K562 (cell line): Measurements from ENCODE around the gene GIGYF2. TPM values are rescaled to one million over a fixed set of nuclear protein-coding genes. Genes with fewer than 3 reads are reported as not detected.

Experiments used
- ATAC-seq: fragments of 200-7000 bp; cut with Tn5 transposase; 3 replicates; pipeline ENCODE4 v1.9.1; 2020; ENCODE audit warnings: moderate library complexity
- BruUV-seq: library from RNA; stranded (reverse); fragments of 400-500 nt; replicated peaks from 2 replicates; lab custom pipeline; 2021; lab: Mats Ljungman, UMichigan
- CTCF ChIA-PET: fragments of 300-600 bp; formaldehyde crosslinking; extraction: SDS; loops from one replicate; lab custom pipeline; 2021; ENCODE audit warnings: low intra/inter-chr PET ratio; lab: Yijun Ruan, JAX
- POLR2A ChIA-PET: fragments of 300-600, 350-650 bp; sonication (Branson Sonifier 250); formaldehyde crosslinking; extraction: SDS; loops from one replicate; lab custom pipeline; 2021; ENCODE audit warnings: antibody characterized with exemption, inconsistent platforms; lab: Yijun Ruan, JAX
- DNase-seq, 4 experiments: peaks; one replicate each; pipeline versions ENCODE4 v3.0.0 to v3.0.0-alpha.2; 2011 to 2018; ENCODE audit warnings: low spot score in 3 of 4, mixed read lengths in 3 of 4; ENCODE audit errors: extremely low read depth in 1 of 4
- FAIRE-seq: peaks from 2 replicates; lab custom pipeline; 2011; peaks lifted over from hg19 to GRCh38; lab: Jason Lieb, UNC
- H2AFZ ChIP-seq: 2 replicates; pipeline ENCODE4 v1.6.0; 2011; ENCODE audit warnings: low read depth, low read length, control low read depth, inconsistent platforms
- H3K27ac ChIP-seq: fragments of 200-600 bp; 3 replicates; pipeline ENCODE4 v1.8.0; 2011; ENCODE audit warnings: low read depth, mild to moderate bottlenecking, control low read depth, inconsistent platforms, low read length, moderate library complexity, mixed read lengths; ENCODE audit errors: extremely low read depth
- H3K27me3 ChIP-seq, 2 experiments: fragments of 300-600 bp in 1 of 2; 2 replicates in 1 of 2; 3 replicates in 1 of 2; pipeline versions ENCODE4 v1.6.0 to v1.8.0; 2011; ENCODE audit warnings: inconsistent platforms in 2 of 2, low read length in 2 of 2, mild to moderate bottlenecking in 1 of 2, mixed read lengths in 1 of 2, moderate library complexity in 1 of 2; ENCODE audit not compliant: control insufficient read depth in 2 of 2, insufficient read depth in 2 of 2
- H3K36me3 ChIP-seq: fragments of 300-600 bp; 3 replicates; pipeline ENCODE4 v1.8.0; 2011; ENCODE audit warnings: mild to moderate bottlenecking, low read length, inconsistent platforms; ENCODE audit not compliant: control insufficient read depth, insufficient read depth
- H3K4me1 ChIP-seq, 2 experiments: fragments of 200-600 bp in 1 of 2; replicated peaks in 1 of 2; 2 replicates in 1 of 2; 3 replicates in 1 of 2; pipeline versions ENCODE4 v1.5.1 to v1.8.0; 2011; ENCODE audit warnings: inconsistent platforms in 2 of 2, low read length in 2 of 2, mild to moderate bottlenecking in 1 of 2, mixed read lengths in 1 of 2, moderate library complexity in 1 of 2; ENCODE audit not compliant: control insufficient read depth in 2 of 2, insufficient read depth in 2 of 2
- H3K4me2 ChIP-seq: 2 replicates; pipeline ENCODE4 v1.6.1; 2011; ENCODE audit warnings: low read length, control low read depth, inconsistent platforms, mixed read lengths; ENCODE audit not compliant: insufficient read depth
- H3K4me3 ChIP-seq: fragments of 200-600 bp; sonication (generic), shearing (Covaris generic); 2 replicates; pipeline ENCODE4 v1.5.1; 2016; ENCODE audit warnings: control low read depth, inconsistent platforms
- H3K79me2 ChIP-seq: fragments of 200-600 bp; 3 replicates; pipeline ENCODE4 v1.8.0; 2011; ENCODE audit warnings: low read length, inconsistent platforms; ENCODE audit not compliant: control insufficient read depth, insufficient read depth
- H3K9ac ChIP-seq, 2 experiments: 2 replicates each; pipeline versions ENCODE4 v1.6.0 to v1.6.1; 2011; ENCODE audit warnings: low read depth in 2 of 2, low read length in 2 of 2, control low read depth in 1 of 2, inconsistent platforms in 1 of 2, mild to moderate bottlenecking in 1 of 2, mixed read lengths in 1 of 2; ENCODE audit not compliant: insufficient read depth in 1 of 2
- H3K9me1 ChIP-seq: one replicate; pipeline ENCODE4 v1.6.0; 2011; ENCODE audit warnings: inconsistent platforms, mild to moderate bottlenecking, low read length, moderate library complexity; ENCODE audit not compliant: control insufficient read depth, insufficient read depth
- H3K9me3 ChIP-seq: replicated peaks from 2 replicates; pipeline ENCODE4 v1.5.1; 2011; ENCODE audit warnings: low read depth, low read length, inconsistent platforms; ENCODE audit not compliant: control insufficient read depth, insufficient read depth
- H4K20me1 ChIP-seq: replicated peaks from 2 replicates; pipeline ENCODE4 v1.6.1; 2011; ENCODE audit warnings: low read length, inconsistent platforms, mixed read lengths; ENCODE audit not compliant: control insufficient read depth, insufficient read depth
- CSDE1 ChIP-seq, 2 experiments: fragments of 450-650 bp; IDR thresholded peaks; 2 replicates each; pipeline ENCODE4 v1.6.1; 2016; ENCODE audit warnings: mild to moderate bottlenecking in 1 of 2
- GTF2E2 ChIP-seq: fragments of 200-800 bp; sonication (Bioruptor generic); IDR thresholded peaks from 2 replicates; pipeline ENCODE4 v1.6.1; 2016; ENCODE audit warnings: missing genetic modification characterization, missing compliant biosample characterization
- KAT7 ChIP-seq: sonication (generic); formaldehyde crosslinking; IDR thresholded peaks from 2 replicates; pipeline ENCODE4 v1.8.0; 2022; ENCODE audit warnings: missing genetic modification reagents, mild to moderate bottlenecking, borderline replicate concordance
- SUPT5H ChIP-seq: fragments of 450-650 bp; IDR thresholded peaks from 2 replicates; pipeline ENCODE4 v1.6.1; 2016
- TBP ChIP-seq: optimal IDR thresholded peaks from 2 replicates; pipeline ENCODE3; 2011; ENCODE audit warnings: low read depth, low read length, improper control_type of control experiment
- TCF3 ChIP-seq: sonication (generic); formaldehyde crosslinking; IDR thresholded peaks from 2 replicates; pipeline ENCODE4 v1.4.0; 2020; ENCODE audit warnings: mild to moderate bottlenecking, missing genetic modification reagents
- ZNF41 ChIP-seq: fragments of 250-450 bp; sonication (Bioruptor Pico); conservative IDR thresholded peaks from 2 replicates; pipeline ENCODE4 v1.4.0; 2020; ENCODE audit warnings: mild to moderate bottlenecking
- ZNF77 ChIP-seq: fragments of 250-450 bp; sonication (Bioruptor Pico); IDR thresholded peaks from 2 replicates; pipeline ENCODE4 v1.5.0; 2020
- WGBS: fragments of 100-300 bp; shearing (Covaris generic); methylation state at CpG from one replicate; pipeline ENCODE4 v1.1.6; 2016; ENCODE audit warnings: low coverage, mixed read lengths; ENCODE audit not compliant: insufficient coverage; ENCODE audit errors: missing lambda C conversion rate; 5-methylcytosine and 5-hydroxymethylcytosine counted together
- in situ Hi-C: fragments of 300-500 bp; cut with MboI; formaldehyde crosslinking; loops from 4 replicates; pipeline ENCODE4 v1.15.0; 2018; ENCODE audit warnings: inconsistent platforms, mixed read lengths
- intact Hi-C: fragments of 100-400 bp; cut with micrococcal nuclease; formaldehyde crosslinking; loops from 2 replicates; pipeline ENCODE4 v1.14.2; 2022
- polyA plus RNA-seq, 8 experiments: library from polyadenylated mRNA; depleted of rRNA in 4 of 8; stranded (reverse) in 5 of 8; unstranded in 3 of 8; fragments of >200 nt; fragmentation: Nextera tagmentation in 2 of 8; fragmentation: Illumina TruSeq in 1 of 8; extraction: Ambion mirVana in 2 of 8; extraction: Trizol in 1 of 8; gene quantifications; 2 replicates each; pipeline versions ENCODE4 v1.2.1 to v1.2.3, GENCODE V29; 2011 to 2014; ENCODE audit warnings: inconsistent platforms in 1 of 8, missing spikeins in 1 of 8
- total RNA-seq, 7 experiments: library from RNA; depleted of rRNA in 6 of 7; stranded (reverse); fragments of >200 nt in 6 of 7; fragmentation: Illumina TruSeq in 2 of 7; extraction: Trizol in 2 of 7; gene quantifications; 2 replicates each; pipeline versions ENCODE4 v1.2.1 to v1.2.3, GENCODE V29; 2011 to 2021; ENCODE audit warnings: low replicate concordance in 1 of 7
- TF ChIP-seq, protein P1 (sequence below), 2 experiments: fragments of 450-650 bp; IDR thresholded peaks; 2 replicates each; pipeline ENCODE4 v1.6.1; 2018; ENCODE audit warnings: mild to moderate bottlenecking in 2 of 2, low read depth in 1 of 2; ENCODE audit not compliant: partially characterized antibody in 2 of 2
- TF ChIP-seq, protein P2 (sequence below): fragments of 450-650 bp; conservative IDR thresholded peaks from 2 replicates; pipeline ENCODE4 v1.6.1; 2016; ENCODE audit warnings: missing genetic modification characterization, low read depth, mild to moderate bottlenecking, control low read depth, missing compliant biosample characterization
- TF ChIP-seq, protein P3 (sequence below): fragments of 250-450 bp; sonication (Bioruptor Pico); IDR thresholded peaks from 2 replicates; pipeline ENCODE4 v1.8.0; 2021; ENCODE audit warnings: moderate library complexity, mild to moderate bottlenecking, inconsistent platforms
- TF ChIP-seq, protein P4 (sequence below): fragments of 150-350 bp; conservative IDR thresholded peaks from 2 replicates; pipeline ENCODE4 v1.6.1; 2014; ENCODE audit warnings: low read length

GIGYF2 gene
- total and polyA plus RNA-seq, 9 of the 15 experiments (the other 6 are each of a cell fraction or from before 2014, with no cell fraction given): 12.7 to 52.7 (median 34.9) TPM

DNA sequence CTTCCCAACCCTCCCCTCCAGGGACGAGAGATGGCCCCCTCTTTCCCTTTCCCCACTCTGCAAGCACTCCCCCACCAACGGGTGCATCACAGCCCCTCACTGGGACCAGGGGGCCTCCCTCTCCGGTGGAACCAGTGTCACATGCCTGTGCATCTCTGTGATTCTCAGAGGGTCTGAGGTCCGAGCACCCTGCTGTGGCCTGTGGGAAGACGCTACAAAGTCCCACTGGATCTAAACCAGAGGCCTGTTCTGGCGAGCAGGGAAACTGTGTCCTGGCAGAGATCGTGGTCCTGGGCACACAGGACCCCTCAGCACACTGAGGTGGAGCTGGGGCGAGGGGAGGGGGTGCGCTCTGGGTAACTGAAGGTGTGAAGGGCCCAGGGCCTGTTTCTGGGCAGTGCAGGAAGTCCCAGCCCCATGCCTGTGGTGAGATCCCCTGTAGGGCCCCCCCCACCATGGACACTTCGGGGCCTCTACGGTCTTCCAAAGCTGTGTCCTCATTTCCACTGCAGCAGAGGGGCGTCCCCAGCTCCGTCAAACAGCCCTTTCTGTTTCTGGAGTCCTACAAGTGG, 180.9 kb downstream of the GIGYF2 start:
- H2AFZ ChIP-seq: no peak overlapping the region
- H3K27ac ChIP-seq: no peak overlapping the region
- H3K9me1 ChIP-seq: no peaks in the 10 kb centered on the region
- H3K4me2 ChIP-seq: no peak overlapping the region
- H3K9me3 ChIP-seq: no peaks in the 10 kb centered on the region
- DNase-seq (no peak), ATAC-seq (no peak), FAIRE-seq (no peak)
- 39% methylated on average over 6 of the region's 13 CpGs for WGBS
- no TSS peak for BruUV-seq
- POLR2A ChIA-PET: no interaction called here
- no peaks in the 10 kb centered on the region for H4K20me1 ChIP-seq
- no peak overlapping the region for H3K4me3 ChIP-seq
- intact Hi-C loops: no loop called here
- in situ Hi-C loops: no loop called here
- peaks cover 2 to 13% of the 10 kb centered on the region in 2 experiments; a peak in 3 of 5 replicates for H3K27me3 ChIP-seq
- CTCF ChIA-PET: no interaction called here
- H3K79me2 ChIP-seq: no peaks in the 10 kb centered on the region
- peaks cover 2 to 16% of the 10 kb centered on the region in 2 experiments; a peak in 3 of 5 replicates for H3K4me1 ChIP-seq
- no peaks in the 10 kb centered on the region for H3K36me3 ChIP-seq
- no peak overlapping the region for H3K9ac ChIP-seq
- TF ChIP-seq KAT7 (CRISPR knock-in tag) (no peak), CSDE1 (IDR thresholded peaks at IDR 0.05) (no peak), GTF2E2 (tag) (no peak), ZNF41 (CRISPR knock-in tag) (no peak), TCF3 (no peak), ZNF77 (CRISPR knock-in tag) (no peak), SUPT5H (no peak), TBP (no peak)
- TF ChIP-seq, protein P1, sequence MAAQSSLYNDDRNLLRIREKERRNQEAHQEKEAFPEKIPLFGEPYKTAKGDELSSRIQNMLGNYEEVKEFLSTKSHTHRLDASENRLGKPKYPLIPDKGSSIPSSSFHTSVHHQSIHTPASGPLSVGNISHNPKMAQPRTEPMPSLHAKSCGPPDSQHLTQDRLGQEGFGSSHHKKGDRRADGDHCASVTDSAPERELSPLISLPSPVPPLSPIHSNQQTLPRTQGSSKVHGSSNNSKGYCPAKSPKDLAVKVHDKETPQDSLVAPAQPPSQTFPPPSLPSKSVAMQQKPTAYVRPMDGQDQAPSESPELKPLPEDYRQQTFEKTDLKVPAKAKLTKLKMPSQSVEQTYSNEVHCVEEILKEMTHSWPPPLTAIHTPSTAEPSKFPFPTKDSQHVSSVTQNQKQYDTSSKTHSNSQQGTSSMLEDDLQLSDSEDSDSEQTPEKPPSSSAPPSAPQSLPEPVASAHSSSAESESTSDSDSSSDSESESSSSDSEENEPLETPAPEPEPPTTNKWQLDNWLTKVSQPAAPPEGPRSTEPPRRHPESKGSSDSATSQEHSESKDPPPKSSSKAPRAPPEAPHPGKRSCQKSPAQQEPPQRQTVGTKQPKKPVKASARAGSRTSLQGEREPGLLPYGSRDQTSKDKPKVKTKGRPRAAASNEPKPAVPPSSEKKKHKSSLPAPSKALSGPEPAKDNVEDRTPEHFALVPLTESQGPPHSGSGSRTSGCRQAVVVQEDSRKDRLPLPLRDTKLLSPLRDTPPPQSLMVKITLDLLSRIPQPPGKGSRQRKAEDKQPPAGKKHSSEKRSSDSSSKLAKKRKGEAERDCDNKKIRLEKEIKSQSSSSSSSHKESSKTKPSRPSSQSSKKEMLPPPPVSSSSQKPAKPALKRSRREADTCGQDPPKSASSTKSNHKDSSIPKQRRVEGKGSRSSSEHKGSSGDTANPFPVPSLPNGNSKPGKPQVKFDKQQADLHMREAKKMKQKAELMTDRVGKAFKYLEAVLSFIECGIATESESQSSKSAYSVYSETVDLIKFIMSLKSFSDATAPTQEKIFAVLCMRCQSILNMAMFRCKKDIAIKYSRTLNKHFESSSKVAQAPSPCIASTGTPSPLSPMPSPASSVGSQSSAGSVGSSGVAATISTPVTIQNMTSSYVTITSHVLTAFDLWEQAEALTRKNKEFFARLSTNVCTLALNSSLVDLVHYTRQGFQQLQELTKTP (IDR thresholded peaks at IDR 0.05; ENCODE audit: low read depth in 1 of 2, partially characterized antibody in 2 of 2): no peak
- TF ChIP-seq, protein P2, sequence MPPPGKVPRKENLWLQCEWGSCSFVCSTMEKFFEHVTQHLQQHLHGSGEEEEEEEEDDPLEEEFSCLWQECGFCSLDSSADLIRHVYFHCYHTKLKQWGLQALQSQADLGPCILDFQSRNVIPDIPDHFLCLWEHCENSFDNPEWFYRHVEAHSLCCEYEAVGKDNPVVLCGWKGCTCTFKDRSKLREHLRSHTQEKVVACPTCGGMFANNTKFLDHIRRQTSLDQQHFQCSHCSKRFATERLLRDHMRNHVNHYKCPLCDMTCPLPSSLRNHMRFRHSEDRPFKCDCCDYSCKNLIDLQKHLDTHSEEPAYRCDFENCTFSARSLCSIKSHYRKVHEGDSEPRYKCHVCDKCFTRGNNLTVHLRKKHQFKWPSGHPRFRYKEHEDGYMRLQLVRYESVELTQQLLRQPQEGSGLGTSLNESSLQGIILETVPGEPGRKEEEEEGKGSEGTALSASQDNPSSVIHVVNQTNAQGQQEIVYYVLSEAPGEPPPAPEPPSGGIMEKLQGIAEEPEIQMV: no peak
- TF ChIP-seq, protein P3, sequence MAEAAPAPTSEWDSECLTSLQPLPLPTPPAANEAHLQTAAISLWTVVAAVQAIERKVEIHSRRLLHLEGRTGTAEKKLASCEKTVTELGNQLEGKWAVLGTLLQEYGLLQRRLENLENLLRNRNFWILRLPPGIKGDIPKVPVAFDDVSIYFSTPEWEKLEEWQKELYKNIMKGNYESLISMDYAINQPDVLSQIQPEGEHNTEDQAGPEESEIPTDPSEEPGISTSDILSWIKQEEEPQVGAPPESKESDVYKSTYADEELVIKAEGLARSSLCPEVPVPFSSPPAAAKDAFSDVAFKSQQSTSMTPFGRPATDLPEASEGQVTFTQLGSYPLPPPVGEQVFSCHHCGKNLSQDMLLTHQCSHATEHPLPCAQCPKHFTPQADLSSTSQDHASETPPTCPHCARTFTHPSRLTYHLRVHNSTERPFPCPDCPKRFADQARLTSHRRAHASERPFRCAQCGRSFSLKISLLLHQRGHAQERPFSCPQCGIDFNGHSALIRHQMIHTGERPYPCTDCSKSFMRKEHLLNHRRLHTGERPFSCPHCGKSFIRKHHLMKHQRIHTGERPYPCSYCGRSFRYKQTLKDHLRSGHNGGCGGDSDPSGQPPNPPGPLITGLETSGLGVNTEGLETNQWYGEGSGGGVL (CRISPR knock-in tag): no peak
- TF ChIP-seq, protein P4, sequence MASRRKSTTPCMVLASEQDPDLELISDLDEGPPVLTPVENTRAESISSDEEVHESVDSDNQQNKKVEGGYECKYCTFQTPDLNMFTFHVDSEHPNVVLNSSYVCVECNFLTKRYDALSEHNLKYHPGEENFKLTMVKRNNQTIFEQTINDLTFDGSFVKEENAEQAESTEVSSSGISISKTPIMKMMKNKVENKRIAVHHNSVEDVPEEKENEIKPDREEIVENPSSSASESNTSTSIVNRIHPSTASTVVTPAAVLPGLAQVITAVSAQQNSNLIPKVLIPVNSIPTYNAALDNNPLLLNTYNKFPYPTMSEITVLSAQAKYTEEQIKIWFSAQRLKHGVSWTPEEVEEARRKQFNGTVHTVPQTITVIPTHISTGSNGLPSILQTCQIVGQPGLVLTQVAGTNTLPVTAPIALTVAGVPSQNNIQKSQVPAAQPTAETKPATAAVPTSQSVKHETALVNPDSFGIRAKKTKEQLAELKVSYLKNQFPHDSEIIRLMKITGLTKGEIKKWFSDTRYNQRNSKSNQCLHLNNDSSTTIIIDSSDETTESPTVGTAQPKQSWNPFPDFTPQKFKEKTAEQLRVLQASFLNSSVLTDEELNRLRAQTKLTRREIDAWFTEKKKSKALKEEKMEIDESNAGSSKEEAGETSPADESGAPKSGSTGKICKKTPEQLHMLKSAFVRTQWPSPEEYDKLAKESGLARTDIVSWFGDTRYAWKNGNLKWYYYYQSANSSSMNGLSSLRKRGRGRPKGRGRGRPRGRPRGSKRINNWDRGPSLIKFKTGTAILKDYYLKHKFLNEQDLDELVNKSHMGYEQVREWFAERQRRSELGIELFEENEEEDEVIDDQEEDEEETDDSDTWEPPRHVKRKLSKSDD: no peak
